GM21825 (cell line): ENCODE measurements around the gene SLC23A1.

ENCODE experiments used
- ATAC-seq: cut with Tn5 transposase; IDR thresholded peaks from one replicate; pipeline ENCODE4 v1.9.1; 2021; ENCODE audit warnings: mild to moderate bottlenecking, moderate library complexity; ENCODE audit not compliant: unreplicated experiment

SLC23A1 gene

DNA sequence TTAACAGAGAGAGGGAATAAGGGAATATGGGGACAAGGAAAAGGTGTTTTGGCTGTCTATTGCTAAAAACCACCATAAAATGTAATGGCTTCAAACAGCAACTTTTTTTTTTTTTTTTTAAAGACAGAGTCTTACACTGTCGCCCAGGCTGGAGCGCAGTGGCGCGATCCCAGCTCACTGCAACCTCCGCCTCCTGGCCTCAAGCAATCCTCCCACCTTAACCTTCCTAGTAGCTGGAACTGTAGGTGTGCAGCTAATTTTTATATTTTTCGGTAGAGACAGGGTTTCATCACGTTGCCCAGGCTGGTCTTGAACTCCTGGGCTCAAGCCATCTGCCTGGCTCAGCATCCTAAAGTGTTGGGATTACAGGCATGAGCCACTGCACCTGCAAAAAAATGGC lies 25.1 kb upstream of the SLC23A1 start:
- ATAC-seq, result no peak

DNA sequence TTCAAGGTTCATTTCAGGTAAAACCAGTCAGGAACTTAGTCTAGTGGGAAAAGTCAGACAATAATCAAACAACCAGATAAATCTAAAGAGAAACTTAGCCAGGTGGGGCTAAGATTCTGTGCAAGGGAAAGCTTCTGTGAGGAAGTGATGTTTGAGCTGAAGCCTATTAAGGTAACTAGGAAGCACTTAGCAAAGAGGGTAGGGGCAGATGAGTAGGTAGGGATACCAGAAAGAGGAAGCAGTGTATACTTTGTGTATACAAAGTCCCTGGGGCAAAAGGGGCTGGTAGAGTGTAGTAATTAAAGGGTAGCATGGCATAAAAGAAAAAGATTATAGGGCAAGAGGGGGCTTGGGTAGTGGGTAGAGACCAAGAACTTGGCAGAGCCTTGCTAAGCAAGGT lies 24.4 kb upstream of the SLC23A1 start:
- ATAC-seq, result no peak

DNA sequence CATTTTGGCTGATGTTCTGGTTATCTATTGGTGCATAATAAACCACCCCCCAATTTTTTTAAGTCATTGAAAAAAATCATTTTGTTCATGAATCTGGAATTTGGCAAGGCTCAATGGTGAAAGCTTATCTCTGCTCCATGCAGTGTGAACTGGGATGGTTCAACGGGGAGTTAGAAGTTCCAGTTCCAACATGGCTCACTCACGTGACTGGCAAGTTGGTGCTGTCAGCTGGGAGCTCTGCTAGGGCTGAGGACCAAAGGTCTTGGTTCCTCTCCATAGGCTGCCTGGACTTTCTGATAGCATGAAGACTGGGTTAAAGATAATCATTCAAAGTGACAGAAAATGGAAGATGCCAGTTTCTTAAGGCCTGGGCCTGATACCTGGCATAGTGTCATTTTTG lies 23.9 kb upstream of the SLC23A1 start:
- ATAC-seq, result no peak

DNA sequence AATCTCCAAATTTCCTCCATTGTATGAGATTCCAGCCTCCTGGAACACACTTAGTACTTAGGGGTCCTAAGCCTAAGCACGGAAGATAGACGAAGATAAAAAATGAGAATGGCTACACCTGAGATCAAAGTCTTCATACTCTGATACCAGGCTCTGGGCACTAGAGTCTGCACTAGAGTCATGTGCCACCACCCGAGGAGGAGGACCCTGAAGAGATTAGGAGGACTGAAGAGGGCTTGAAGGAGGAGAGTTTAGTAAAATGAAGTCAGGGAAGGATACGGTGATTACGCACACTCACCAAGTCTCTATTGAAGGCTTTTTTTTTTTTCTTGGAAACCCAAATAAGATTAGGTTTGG lies 21.4 kb upstream of the SLC23A1 start:
- no peak for ATAC-seq

DNA sequence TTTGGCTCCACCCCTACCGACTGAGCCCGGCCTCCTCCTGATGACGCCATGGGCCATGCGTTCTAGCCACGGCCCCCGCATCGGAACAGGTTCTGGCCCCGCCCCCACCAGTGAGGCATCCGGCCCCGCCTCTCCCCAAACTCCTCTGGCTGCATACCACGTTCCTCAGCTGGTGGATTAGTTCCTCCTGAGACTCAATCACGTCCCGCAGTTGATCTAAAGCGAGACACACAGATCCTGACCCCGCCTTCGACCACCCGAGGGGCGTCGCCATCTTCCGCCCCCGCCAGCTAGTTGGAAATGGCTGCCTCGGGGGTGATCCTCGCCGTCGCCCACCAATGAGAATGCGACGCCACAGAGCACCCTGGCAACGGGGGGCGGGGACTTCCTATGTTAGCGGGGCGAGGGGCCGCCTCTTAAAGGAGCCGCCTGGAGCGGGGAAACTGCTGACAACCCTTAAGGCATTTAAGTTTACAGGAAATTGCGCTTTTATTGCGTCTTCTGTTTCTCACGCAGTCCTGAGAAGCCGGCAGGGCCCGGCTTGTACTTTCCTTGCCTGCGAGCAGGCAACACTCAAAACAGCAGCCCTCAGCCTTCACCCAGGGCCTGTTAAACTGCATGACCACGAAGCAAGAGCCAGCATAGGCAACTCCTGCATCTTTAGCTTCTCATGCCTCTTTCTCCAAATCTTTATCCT lies 20.8 kb upstream of the SLC23A1 start, which contains the start of gene SPATA24:
Gene SPATA24, minus strand, starts transcription at position 303 of the 697 bp plus-strand sequence. Its CDS starts 29 bp downstream, at position 274.
- ATAC-seq, result peak; percentile 76

DNA sequence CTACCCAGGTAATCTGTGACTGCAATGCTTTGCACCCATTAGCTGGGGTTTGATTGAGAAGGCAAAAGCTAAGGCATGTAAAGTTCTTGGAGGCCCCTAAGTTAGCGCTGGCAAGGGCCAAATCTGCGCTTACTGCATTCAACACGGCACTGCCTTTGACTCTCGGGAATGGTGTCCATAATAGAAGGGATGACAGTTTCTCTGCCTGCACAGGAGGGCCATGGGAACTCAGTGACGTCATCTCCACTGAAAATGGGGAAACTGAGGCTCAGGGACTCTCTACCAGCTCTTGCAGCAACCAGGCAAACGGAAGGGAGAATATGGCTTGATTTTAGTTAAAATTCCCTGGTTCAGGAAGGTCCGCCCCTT lies 20.3 kb upstream of the SLC23A1 start:
- no peak for ATAC-seq

DNA sequence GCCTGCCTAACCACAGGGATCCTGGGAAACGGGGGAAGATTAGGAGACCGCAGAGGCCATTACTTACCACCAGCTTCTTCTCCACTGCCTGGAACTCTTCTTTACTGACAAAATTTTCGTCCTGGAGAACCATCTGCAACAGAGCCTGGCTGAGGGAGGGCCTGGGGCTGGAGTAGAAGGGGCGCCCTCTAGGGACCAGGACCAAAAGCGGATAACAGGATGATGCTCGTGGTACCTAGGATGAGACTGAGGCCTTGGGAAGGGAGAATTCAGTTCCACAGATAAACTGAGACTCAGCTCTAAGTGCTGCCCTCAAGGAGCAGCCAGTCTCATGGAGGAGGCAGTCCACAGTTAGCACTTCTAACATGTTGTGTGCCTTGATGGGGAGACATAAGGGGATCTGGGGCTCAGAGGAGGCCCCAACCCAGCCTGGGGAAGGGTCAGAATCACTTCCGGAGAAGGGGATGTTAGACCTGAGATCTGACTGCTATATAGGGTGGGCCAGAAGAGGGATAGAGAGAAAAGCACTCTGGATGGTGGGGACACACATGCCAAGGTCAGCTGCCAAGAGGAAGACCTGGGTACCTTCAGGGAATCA lies 19.6 kb upstream of the SLC23A1 start:
- no peak for ATAC-seq

DNA sequence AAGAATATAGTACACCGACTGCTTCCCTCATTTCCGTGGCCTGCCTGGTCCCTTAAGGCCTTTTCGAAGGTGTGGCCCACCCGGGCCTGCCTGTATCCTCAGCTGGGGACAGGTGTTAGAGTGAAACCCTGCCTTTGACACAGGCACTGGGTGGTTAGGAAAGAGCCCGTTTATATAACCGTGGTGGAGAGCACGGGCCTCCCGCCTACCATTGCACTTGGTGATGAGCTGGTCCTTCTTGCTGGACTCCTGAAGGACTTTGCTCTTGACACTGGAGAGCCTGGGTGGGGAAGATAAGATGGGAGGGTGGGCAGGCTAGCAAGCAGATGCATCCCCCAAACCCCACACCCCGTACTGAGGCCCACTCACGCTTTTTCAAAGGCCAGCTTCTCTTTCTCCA lies 18.4 kb upstream of the SLC23A1 start:
- no peak for ATAC-seq

DNA sequence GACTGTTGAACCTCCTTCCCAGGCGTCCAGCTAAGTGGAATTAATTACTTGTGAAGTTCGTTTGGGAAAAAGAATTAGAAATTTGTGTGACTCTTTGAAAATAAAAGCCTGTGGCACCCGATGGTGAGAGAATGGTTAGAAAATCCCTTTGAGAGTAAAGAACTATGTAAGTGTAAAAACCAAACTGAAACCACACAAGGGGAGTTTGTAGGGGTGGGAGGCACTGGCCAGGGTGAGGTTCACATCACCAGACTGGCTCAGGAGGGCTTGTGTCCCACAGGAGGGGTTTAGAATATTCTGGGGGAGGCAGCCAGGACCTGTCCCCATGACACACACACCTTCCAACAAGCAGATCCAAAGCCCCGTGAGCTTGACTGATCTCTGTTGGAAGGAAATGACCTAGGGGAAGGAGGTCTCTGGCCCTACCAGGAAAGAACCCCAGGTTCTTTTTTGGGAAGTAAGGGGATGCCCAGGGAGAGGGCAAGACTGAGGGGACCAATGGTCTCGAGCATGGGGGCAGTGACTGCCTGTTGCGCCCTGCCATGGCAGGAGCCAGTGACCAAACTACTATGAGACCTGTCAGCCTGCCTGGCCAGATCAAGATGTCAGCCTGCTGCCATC lies 16.5 kb upstream of the SLC23A1 start:
- ATAC-seq, result no peak

DNA sequence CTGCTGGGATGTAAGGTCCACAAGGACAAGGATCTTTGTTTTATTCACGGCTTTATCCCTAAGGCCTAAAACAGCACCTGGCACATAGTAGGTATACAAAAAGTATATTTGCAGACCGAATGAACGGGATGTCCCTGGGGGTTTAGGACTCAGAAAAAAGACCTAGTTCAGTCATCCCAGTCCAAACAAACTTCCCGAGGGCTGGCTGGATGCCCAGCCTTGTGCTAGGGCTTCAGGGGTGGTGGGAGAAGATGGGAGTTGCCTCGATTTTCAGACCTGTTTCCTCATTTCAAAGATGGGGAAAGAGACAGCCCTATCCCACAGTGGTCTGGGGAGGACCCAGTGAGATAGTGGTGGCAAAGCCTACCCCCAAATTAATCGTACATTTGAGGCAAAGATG lies 14.8 kb upstream of the SLC23A1 start:
- ATAC-seq, result no peak

DNA sequence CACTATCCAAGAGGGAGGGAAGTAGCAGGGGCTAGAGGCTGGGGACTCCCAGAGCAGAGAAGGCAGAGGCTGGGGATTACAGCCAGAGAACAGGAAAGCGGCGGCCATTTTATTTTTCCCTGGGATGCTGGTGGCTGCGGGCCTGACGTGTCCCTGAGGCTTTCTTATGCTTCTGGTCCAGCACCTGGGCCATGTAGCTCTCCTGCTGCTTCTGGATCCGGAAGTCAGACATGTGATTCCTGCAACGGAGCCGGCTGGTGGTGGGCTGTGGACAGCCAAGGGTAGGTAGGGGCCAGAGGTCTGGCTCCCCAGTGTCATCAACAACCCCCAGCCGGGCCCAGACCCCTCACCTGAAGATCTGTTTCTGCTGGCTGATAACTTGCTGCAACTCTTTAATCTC lies 13.6 kb upstream of the SLC23A1 start:
- ATAC-seq, result no peak

DNA sequence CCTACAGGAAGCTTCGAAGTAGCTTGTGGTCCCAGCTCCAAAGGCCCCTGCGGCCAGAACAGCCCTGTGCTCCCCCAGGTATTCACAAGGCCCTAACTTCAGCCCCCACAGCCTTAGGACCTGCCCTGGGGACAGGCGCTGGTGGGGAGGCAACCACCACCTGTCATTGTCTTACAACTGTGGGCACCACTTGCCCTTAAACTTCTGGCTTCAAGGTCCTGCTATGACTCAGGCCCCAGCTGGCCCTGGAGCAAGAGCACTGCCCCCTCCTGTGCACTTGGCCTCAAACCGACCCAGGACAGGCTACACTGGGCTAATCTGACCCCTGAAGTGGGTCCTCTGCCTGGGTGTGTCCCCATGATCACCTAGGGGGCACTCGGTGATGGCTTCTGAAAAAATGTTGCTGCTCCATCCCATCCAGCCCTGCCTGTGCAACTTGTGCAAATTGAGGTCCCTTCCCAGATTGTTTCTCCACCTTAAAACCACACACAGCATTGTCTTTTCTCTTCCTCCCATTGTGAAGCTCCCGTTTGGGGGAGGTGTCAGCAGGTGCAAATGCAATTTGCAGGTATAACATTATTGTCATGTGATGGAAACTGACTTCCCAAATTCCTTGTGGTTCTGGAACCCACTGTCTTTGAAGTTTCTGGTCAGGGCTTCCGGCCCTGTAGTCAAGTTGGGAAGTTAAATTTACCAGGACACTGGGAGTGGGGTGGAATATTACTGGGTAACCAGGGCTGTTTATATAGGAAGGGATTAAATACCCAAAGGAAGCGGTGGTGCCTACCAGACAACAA lies 12.9 kb upstream of the SLC23A1 start:
- no peak for ATAC-seq

DNA sequence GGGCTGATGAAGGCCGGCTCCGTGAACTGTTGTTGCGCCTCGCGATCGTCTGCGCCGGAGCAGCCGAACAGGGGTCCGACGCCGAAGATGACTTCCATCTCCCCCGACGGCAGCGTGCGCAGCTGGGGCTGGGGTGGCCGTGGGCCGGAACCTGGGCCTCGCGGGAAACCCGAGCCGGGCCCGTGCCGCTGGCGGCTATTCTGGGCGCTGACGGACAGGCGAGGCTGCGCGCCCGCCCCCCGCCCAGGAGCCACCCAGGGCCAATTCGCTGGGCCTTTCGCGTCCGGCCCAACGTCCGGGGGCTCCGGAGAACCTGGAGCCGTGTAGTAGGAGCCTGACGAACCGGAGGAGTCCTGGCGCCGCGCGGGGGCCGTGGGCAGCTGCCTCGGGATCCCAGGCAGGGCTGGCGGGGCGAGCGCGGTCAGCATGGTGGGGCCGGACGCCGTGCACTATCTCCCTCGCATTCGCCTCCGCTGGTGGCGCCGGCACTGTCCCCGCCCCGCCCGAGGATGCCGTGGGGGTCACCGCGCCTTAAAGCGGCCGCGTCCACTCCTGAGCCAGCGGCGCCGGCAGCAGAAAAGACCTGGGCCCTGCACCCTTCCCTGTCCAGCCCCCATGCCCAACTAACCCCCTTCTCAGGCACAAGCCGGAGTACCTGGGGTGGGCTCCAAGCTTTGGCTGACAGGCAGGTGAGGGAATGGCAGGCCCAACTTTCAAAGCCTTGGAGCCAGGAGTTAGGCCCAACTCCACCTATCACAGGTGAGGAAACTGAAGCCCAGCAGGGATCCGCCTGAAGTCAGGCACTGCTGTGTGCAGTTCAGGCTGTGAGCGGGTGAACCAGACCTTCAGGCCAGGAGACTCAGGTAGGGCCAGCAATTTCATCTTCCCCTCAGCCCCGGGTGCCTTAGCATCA lies 11.8 kb upstream of the SLC23A1 start, which contains the start of gene PROB1:
Gene PROB1, minus strand, starts transcription at position 451 of the 913 bp plus-strand sequence. Its CDS starts 23 bp downstream, at position 428.
- no peak for ATAC-seq

DNA sequence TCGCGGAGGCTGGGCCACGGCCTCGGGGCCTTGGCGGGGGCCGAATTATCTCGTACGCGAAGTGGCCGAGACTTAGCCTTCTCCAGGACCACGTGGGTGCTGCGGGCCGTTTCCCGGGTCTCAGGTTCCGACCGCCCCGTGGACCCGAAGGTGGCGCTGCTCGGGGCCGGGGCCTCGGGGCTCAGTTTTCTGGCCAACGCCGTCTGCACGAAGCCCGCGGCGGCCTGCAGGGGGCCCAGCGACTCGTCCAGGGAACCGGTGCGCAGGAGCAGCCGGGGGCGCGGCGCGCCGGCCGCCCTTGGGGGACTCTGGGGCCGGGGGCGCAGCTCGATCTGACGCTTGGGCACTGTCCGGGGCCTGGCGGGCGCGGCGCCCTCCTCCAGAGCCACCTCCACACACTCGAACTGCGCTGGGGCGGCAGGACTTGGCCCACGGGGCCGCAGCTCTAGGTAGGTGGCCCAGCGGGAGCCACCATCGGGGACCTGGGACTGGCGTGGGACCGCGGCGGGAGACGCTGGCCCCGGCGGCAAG lies 11.1 kb upstream of the SLC23A1 start:
- ATAC-seq, result no peak

DNA sequence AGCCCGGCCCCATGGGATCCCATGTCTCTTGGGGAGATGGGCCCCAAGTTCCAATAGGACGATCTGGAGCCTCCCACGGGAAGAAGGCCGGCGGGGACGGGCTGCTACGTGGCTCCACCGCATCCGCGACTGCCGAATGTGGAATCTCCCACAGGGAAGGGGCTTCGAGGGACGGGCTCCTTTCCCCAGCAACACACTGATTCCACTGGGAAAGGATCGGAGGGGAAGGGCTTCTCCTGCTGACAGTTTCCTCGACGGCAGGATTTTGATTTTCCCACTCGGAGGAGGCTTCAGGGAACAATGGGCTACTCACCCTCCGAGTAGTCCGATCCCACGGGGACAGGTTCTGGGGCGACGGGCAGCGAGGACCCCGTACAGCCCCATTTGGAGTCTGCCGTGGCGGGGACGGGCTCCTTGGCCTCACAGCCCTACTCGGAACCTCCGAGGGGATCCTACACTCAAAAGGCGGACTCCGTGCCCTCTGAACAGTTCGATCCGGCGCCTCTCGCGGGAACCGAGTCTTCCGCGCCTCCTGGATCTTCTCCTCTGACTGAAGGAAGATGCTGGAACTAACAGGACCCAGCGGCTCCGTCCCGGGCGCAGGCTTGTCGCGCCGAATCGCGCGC lies 10.5 kb upstream of the SLC23A1 start:
- ATAC-seq, result no peak

DNA sequence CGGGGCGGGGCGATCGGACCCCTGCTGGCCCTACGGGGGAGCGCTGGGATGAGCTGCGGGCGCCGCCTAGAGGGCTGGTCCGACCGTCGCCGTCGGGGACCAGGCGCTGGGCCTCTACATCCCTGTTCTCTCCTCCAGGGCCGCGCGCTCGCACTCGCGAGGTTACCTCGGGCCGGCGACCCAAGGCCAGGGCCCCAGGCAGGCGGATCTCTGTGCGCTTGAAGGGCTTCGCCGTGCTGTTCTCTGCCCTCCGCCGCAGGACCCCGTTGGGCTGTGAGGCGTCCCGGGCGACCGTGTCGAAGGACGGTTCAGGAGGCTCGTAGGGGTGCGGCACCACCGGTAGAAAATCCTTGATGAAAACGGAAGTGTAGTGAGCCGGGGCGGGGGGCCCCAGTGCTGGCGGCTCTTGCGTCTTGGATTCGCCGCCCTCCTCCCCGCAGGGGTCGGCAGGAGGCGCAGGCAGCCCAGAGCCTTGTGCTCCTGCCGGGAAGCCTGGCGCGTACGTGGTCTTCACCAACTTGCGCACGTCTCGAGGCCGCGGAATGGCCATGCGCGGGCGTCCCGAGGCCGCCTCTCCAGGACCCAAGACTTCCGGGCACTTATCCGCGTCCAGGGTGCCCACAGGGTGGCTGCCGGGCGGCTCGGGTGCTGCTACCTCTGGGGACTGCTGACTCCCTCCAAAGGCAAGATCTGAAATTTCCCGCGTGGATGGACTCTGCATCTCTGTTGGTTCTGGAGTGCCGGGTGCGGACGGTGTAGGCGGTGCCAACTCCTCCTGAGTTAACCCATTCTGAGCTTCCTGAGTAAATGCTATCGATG lies 9.8 kb upstream of the SLC23A1 start:
- peak; percentile 47 for ATAC-seq

DNA sequence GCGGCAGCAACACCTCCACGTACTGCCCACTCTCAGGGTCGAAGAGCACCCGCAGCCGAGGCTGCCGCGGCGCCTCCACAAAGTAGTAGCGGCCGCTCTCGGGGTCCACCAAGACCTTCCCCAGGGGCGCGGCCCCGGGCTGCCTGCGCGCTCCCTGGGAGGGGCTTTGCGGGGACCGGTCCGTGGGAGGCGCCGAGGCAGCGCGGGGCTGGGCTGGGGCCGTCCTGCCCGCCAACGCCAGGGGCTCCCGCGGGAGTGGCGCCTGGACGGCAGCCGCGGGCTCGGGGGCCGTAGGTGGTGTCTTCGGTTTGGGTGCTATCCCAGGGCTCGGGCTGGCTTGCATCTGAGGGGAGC lies 9.2 kb upstream of the SLC23A1 start:
- no peak for ATAC-seq

DNA sequence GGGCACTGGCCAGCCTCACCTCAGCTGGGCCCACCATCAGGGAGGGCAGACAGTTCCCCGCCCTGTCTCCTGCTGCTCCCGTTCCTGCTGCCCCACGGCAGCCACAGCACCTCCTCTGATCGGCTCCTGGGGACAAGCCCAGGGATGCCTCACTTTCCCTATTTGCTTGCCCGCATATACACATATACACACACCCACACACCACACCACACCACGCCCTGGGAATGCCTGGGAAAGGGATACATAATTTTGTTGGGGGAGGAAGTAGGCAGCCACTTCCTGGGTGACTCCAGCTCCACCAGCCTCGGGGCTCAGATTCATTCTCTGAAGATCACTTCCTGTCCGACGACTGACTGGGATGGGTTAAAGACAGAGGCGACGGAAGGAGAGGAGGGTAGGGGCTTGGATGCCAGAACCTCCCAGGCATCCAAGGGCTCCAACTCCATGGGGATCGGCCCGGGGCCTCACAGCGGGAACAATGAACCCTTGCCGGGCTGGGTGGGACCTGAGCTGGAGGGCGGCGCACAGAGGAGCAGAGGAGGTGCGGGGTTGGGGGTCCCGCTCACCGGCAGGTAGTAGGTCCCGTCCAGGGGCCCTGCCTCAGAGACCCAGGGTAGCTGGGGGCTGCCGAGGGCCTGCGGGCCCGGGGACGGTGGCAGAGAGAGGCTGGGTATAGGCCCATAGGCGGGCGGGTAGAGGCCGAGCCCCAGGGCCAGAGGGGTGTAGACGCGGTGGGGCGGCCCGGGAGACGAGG lies 8.7 kb upstream of the SLC23A1 start:
- peak; percentile 0 for ATAC-seq
